Measurements from ENCODE around the gene CDC27.
A peak's percentile ranks its signal among the peaks of the same experiment; 100 is the strongest.
"Not testable (repeated sequence)": the region's sequence is repeated elsewhere in the genome, so short reads cannot be mapped to it uniquely, and the experiment has no call there.

Gene CDC27

GRCh38 chr17:47188876-47189731 lies at the start of gene CDC27:
TSS of gene CDC27 (minus strand) at chr17:47189295. CDS start at chr17:47189172, 123 bp downstream.
- peak; percentile 100 for DNase-seq

GRCh38 chr17:47238321-47239010 lies 49.4 kb upstream of the CDC27 start:
- no peak for DNase-seq

GRCh38 chr17:47237841-47238240 lies 48.7 kb upstream of the CDC27 start:
- no peak for DNase-seq

- no peak for DNase-seq
Measured at GRCh38 chr17:47235923-47236322, 46.8 kb upstream of the CDC27 start.

GRCh38 chr17:47235506-47235905 lies 46.4 kb upstream of the CDC27 start:
- DNase-seq, result no peak

- DNase-seq, result no peak
Measured at GRCh38 chr17:47232465-47232864, 43.4 kb upstream of the CDC27 start.

- no peak for DNase-seq
Measured at GRCh38 chr17:47231866-47232265, 42.8 kb upstream of the CDC27 start.

- no peak for DNase-seq
Measured at GRCh38 chr17:47231334-47231733, 42.2 kb upstream of the CDC27 start.

GRCh38 chr17:47230864-47231263 lies 41.8 kb upstream of the CDC27 start:
- DNase-seq, result no peak

- peak; percentile 90 for DNase-seq
Measured at GRCh38 chr17:47229535-47230443, 40.7 kb upstream of the CDC27 start.

GRCh38 chr17:47227862-47228261 lies 38.8 kb upstream of the CDC27 start:
- no peak for DNase-seq

GRCh38 chr17:47225911-47226688 lies 37.0 kb upstream of the CDC27 start:
- no peak for DNase-seq

GRCh38 chr17:47225436-47225858 lies 36.4 kb upstream of the CDC27 start:
- peak; percentile 39 for DNase-seq

GRCh38 chr17:47224966-47225365 lies 35.9 kb upstream of the CDC27 start:
- DNase-seq, result no peak

GRCh38 chr17:47224077-47224476 lies 35.0 kb upstream of the CDC27 start:
- DNase-seq, result not testable (repeated sequence)

- no peak for DNase-seq
Measured at GRCh38 chr17:47223460-47223859, 34.4 kb upstream of the CDC27 start.

GRCh38 chr17:47223007-47223406 lies 33.9 kb upstream of the CDC27 start:
- DNase-seq, result no peak

GRCh38 chr17:47222047-47222446 lies 33.0 kb upstream of the CDC27 start:
- DNase-seq, result no peak

GRCh38 chr17:47221154-47221553 lies 32.1 kb upstream of the CDC27 start:
- DNase-seq, result no peak

- DNase-seq, result peak; percentile 38
Measured at GRCh38 chr17:47220531-47220999, 31.5 kb upstream of the CDC27 start.

GRCh38 chr17:47219621-47220475 lies 30.8 kb upstream of the CDC27 start:
- no peak for DNase-seq

Measured in hematopoietic multipotent progenitor cell treated with erythropoietin and hydrocortisone succinate and interleukin-3 and kit ligand, for 8 days (in vitro differentiated cells).